ENCODE measurements around the gene DNAJB1.

Gene DNAJB1

DNA sequence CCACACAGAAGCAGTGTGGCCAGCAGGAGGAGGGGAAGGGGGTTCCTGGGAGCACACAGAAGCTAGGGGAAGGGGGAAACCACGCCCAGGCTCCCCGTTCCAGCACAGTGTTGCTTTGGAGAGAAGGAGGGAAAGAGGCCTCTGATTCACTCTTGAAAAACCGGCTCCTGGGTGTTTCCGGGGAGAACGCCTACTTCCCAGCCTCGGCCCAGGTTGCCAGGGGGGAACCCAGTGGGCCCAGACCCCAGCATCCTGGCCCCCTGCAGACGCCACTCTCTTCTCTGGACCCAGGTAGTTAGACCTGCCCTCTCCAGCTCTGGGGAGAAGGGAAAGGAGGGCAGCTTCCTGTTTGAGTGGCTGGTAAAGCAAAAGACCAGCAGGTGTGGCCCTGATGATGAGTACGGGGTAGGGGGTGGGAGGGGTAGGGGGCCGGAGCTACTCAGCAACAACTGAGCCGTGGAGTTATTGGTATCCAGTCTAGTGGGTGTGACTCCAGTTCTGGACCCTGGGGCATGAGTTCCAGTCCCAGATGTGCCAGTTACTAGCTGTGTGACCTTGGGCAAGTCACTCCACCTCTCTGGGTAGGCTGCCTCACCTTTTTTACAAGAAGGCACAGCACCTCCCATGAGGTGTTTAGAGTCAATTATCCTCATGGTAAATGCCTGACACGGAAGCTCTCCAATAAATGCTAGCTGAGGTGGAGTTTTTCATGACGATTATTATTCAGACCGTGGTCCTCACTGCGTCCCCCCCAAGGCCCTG, 23.1 kb downstream of the DNAJB1 start:
- DNase-seq: no peak

DNA sequence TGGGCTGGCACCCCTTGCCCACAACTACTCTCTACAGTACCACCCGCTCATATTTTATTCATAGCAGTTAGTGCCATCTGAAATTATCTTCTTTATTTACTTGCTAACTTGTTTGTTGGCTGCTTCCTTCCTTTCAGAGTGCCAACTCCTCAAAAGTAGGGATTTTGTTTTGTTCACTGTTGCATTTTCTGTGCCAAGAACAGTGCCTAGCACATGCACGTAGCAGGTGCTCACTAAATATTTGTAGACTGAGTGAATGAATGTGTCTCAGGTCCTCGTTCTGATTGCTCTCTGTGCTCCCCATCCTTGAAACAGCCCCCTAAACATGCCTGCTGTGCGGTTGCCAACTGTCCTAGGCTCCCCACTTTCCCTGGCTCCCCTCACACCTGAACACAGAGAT, 23.8 kb downstream of the DNAJB1 start:
- no peak for DNase-seq

DNA sequence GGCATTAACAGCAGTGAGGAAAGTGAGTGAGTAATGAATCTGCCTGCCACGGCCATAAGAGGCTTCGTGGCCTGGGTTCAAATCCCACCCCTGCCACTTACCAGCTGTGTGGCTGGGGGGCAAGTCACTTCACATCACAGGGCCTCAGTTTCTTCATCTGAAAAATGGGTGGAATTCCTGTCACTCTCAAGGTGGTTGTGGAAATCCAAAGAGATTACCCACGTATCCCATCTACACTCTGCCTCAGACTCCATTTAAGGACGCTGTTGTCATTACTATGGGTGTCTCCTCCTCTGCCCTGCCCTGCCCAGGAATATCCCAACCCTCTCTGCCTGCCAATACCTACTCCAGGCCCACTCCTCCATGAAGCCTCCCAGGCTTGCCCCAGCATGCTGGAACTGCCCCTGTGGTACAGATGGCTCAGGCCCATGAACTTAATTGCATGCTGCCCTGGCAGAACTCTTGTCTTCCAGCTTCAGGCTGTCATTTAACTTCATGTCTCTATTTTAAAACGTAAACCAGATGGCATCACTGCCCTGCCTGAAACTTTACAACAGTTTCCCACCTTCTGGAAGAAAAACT, 25.4 kb downstream of the DNAJB1 start:
- no peak for DNase-seq

DNA sequence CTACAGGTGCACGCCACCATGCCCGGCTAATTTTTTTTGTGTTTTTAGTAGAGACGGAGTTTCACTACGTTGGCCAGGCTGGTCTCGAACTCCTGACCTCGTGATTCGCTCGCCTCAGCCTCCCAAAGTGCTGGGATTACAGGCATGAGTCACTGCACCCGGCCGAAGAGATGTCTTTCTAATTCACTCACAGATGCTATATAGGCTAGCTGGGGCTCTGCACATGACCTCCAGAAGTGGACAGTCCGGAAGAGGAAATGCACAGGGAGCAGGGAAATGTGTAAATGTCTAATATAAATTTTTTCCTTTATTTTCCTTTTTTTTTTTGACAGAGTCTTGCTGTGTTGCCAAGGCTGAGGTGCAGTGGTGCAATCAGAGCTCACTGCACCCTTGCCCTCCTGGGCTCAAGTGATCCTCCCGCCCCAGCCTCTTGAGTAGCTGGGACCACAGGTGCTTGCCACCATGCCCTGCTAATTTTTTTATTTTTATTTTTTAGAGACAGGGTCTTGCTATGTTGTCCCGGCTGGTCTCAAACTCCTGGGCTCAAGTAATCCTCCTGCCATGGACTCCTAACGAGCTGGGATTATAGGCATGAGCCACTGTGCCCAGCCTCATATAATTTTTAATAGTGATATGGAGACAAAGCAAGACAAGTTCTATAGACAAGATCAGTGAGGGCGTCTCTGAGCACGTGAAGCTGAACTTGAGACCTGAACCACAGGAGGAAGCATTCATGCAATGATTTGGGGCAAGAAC, 30.6 kb downstream of the DNAJB1 start:
- no peak for DNase-seq

DNA sequence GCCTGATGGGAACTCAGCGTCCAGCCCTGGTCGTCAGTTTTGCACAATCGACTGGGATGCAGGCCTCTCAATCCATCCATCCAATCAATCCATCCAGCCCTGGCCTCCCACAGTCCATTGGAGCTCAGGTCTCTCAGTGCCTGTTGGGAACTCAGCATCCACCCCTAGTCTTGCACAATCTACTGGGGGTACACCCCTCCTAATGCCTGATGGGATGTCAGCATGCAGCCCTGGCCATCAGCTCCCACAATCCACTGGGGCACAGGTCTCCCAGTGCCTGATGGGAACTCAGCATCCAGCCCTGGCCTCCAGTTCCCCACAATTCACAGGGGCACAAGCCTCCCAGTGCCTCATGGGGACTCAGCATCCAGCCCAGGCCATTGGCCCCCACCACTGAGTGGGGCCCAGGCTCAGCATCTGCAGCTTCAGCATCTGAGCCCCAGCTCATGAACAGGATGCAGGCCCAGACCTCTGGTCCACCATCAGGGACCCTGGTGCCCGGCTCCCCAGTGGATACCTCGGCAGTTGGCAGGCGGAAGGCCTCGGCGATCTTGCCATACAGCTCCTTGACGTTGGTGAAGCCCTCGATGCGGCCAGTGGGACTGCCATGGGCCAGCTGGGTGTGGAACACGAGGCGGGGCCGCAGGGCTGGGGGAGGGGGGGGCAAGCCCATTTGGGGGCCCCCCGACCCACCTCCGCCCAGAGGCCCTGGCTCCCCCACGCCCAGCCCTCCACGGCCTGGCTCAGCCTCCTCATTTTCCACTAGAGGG, 35.8 kb downstream of the DNAJB1 start:
- DNase-seq: no peak

DNA sequence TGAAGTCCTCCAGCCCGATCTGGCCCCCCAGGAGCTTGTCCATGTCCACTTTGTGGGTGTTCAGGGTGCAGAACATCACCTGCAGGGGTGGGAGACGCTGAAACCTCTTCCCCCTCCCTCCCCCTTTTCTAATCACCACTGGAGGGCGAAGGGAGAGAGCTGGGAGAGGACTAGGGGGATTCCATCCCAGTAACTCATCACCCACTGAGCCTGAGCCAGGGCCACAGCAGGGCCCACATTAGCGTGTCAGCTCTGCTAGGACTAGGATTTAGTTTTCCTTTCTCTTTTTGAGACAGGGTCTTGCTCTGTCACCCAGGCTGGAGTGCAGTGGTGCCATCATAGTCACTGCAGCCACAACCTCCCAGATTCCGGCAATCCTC, 37.5 kb downstream of the DNAJB1 start:
- DNase-seq: no peak

DNA sequence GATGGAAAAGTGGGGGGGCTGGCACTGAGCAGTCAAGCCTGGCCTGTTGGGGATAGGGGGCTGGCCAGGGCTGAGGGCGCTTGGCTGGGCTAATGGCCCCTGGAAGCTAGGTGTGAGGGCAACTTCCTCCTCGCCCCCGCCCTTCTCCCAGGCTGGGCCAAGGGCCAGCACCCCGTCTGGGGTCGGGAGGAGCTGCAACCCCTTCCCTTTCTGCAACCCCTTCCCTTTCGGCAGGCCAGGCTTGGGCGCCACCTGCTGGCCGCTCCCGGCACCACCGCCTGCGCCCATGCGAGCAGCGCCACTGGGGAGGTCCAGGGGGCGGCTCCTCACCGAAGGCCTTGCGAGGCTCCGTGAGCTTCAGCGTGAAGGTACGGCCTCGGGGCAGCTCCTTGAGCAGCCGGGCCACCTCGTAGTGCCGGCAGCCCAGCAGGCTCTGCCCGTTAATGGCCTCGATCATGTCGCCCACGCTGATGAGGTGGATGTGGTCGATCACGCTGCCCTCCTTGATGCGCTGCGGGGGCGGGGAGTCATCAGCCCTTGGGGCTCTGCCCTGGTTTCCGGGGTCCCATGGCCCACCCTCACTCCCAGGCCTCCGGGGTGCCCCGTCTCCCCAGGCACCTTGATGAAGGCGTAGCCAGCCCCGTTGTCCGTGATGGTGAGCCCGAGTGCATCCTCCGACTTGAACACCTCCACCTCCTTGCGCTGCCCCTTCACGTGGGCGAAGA, 38.1 kb downstream of the DNAJB1 start:
- peak; percentile 79 for DNase-seq

DNA sequence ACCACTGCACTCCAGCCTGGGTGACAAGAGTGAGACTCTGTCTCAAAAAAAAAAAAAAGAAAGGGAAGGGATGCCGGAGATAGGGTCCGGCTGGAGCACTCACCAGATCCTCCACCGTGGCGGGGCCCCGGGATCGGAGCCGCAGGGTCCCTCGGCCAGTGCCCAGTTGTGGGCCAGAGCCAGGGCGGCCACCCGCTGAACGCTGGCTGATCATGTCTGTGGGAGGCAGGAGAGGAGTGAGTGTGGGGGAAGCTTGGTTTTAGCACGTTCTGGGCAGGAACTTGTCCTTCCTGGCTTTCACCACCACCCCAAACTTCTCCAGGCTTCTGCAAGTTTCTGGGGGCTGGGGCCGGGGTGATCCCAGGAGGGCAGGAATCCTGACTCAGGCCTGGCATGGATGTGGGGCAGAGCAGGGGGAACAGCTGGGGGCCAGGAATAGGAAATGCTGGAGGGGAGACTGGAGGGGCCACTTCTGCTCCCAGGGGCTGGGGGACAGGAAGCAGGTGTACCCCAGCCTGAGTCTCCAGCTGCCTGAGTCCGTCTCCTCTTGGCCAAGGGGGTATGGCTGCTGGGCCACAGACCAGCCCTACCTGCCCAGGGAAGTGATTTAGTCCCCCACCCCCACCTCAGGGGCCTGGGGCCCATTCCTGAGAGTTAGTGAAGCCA, 38.8 kb downstream of the DNAJB1 start:
- DNase-seq: no peak

DNA sequence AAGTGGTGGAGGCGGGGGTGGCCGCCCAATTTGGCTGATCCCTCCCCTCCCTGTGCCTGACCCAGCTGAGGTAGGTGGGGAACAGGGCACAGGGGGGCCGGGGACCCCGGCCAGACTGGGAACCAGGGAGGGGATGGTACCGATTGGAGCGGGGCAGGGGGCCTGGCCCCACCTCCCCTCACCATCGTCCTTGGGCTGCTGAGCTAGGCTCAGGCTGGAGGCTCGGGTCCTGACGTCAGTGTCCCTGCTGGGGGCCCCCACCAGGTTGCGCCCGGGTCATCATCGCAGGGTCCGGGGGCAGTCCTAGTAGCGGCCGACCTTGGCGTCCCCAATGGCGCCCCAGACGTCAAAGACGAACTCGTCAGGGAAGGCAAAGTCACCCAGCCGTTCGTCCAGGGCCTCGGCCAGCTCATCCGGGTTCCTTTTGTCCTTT, 40.1 kb downstream of the DNAJB1 start:
- no peak for DNase-seq

DNA sequence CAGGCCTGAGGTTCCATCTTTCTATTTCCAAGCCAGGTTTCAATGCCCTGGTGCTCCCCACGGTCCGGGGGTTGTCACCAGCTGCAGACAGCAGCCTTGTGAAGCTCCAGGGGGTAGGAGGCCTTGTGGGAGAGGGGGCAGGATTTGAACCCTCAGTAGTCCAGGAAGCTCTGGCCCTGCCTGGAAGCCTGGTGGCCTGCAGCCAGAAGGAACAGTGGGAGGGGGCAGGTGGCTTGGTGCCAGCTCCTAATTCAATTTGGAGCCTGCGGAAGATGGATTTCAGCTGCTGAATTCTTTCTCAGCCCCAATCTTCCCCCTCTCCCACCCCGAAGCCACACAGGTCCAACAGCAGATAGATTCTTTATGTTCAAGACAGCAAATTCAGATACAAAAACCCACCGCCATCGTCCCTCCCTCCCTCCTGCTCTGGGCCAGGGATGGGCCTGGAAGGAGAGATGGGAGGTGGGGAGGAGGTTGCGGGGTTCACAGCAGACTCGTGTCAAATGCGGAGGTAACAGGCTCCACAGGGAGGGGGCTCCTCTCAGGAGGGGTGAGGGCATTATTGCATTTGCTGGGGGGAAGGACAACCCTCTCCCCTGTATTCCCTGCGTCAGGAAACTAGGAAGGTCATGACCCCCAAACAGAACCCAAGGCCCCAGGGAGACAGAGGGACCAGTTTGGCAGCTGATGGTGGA, 40.6 kb downstream of the DNAJB1 start:
- DNase-seq: no peak

DNA sequence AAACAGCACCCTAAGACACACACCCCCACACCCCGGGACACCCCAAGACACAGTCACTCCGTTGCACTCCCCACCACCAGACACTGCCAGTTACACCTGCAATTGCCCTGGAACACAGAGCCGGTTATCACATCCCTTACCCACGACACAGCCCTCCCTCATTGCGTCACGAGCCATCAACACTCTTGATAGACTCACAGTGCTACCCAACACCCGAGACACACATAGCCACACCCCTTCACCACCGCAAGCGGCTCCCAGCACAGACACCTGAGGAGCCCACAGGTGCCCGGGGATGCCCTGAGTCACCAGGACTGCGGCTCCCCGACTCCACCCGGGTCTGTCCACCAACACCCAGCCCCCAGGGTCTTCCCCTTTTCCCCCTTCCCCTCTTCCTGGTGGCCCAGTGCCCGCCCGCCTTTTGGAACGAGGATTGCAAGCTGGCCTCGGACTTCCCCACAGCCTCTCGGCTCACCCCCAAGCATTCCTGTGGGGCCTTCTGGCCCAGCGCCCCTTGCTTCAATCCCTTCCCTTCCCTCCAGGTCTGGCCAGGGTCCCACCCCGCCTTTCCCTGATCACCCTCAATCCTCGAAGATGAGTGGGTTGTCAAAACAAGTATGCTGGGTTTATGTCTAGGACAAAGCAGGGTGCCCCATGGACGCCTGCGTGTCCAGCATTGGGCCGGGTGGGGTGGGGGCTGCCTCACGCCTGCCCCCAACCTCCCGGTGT, 41.4 kb downstream of the DNAJB1 start:
- no peak for DNase-seq

DNA sequence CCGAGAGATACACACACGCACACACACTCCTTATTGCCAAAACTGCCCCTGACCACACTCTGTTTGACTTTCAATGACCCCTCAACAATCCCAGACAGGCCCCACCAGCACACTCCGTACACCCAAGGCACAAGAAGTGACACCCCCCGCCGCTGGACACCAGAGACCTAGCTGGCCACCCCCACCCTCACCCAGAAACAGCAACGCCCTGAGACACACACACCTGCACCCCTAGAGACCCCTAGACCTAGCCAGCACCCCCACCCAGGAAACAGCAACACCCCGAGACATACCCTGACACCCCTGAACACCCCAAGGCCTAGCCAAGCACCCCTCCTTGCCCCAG, 41.9 kb downstream of the DNAJB1 start:
- DNase-seq: no peak

DNA sequence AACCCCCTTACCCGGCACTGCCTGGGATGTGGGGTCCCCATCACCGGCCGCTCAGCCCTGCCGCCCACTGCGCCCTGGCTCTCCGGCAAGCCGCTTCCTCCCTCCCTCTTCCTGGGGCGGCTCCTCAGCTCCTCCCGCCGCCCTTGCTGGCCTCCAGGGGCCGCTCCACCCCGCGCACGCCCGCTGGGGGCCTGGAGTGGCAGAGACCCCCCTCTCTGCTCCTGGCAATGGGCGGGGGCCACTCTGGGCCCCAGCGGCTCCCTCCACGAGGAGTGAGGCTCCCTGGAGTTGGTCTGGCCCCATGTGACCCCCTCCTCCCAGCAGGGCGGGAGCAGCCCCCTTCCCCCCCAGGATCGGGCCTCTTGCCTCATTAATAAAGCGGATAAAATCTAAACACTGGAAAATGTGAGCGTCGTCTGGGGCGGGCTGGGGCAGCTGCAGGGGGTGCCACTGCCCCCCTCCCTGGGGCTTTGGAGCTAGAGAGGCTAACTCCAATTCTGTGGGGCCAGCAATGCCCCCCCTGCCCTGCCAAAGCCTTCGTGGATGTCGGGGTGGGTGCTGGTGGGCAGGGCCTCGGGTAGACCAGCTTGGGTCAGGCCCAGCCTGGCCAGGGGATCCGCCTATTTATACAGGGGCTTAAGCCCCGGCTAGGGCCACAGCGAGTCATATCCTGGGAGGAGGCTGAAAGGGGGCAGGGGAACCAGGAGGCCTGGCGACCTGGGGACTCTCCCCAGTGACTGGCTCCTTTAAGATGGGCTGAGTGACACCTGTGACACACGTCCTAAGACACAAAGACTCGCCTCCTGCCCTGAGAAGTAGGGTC, 42.7 kb downstream of the DNAJB1 start, which contains the start of gene PTGER1:
TSS of gene PTGER1 (minus strand) at position 104 of the 823 bp plus-strand sequence. CDS start 1,034 bp downstream, outside the sequence.
- no peak for DNase-seq

DNA sequence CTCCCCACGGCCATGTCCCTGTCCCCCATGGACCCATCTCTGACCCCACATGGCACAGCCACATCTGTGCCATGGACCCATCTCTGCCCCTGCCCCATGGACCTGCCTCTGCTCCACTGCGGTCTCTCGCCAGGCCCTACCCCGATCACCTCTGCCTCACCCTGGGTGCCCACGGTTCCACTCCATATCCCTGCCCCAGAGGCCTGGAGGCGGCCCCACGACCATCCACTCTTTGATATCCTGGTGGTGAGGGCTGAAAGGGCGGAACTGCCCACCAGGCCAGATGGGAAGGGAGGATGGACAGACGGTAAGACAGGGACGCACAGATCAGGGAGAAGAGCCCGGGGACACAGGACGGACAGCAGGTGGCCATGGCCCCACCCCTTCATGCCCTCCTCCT, 43.4 kb downstream of the DNAJB1 start:
- DNase-seq: no peak

DNA sequence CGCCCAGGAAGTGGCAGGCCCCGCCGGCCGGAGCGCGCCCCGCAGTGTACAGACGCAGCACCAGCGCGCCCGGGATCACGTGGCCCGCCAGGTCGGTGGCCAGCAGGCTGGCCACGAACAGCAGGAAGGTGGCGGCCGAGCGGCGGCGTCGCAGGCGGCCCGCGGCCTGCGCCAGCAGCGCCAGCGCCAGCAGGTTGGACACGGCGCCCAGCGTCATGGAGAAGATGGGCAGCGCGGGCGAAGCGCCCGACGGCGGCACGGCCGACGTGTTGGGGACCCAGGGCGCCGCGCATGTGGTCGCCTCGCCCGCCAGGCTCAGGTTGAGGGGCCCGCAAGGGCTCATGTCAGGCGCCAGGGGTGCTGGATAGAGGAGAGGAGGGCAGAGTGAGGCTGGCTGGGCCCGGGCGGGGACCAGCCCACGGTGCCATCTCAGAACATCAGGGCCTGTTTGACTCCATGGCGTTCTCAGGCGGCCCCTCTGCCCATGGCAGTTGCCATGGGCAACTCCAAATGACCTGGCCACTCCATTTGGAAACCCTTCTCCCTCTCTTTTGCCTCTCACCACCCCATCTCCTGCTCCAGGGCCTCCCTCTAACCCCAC, 44.1 kb downstream of the DNAJB1 start:
- no peak for DNase-seq

DNA sequence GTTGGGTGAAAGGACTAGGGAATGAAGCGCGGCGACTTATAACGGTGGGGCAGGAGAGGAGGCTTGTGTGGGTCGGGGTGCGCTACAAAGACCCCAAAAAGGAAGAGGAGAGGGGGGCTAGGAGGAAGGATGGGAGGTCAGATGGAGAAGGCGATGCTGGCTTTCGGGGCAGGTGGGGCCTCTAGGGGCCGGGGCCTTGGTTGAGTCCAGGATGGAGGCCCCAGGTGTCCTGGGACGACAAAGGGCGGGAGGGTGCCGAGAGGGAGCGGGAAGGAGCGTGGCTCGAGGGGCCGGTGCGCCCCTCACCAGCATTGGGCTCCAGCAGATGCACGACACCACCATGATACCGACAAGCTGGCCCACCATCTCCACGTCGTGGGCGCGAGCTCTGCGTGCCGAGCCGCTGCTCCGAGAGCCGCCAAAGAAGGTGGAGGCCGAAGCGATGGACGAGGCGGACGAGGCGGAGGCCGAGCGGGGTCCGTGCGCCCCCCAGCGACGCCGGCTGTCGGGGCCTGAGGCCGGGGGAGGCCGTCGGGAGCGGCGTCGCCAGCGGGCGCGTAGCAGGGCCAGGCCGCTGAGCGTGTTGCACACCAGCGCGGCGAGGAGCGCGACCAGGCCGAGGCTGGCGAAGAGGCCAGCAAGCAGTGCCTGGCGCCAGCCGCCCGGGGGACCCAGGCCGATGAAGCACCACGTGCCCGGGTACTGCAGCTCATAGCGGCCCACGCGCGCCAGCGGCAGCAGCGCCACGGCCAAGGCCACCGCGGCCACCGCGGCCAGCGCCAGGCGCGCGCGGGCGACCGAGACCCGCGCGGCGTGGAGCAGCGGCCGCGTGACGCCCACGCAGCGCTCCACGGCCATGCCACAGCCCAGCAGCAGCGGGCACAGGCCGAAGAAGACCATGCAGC, 44.9 kb downstream of the DNAJB1 start:
- DNase-seq: no peak

DNA sequence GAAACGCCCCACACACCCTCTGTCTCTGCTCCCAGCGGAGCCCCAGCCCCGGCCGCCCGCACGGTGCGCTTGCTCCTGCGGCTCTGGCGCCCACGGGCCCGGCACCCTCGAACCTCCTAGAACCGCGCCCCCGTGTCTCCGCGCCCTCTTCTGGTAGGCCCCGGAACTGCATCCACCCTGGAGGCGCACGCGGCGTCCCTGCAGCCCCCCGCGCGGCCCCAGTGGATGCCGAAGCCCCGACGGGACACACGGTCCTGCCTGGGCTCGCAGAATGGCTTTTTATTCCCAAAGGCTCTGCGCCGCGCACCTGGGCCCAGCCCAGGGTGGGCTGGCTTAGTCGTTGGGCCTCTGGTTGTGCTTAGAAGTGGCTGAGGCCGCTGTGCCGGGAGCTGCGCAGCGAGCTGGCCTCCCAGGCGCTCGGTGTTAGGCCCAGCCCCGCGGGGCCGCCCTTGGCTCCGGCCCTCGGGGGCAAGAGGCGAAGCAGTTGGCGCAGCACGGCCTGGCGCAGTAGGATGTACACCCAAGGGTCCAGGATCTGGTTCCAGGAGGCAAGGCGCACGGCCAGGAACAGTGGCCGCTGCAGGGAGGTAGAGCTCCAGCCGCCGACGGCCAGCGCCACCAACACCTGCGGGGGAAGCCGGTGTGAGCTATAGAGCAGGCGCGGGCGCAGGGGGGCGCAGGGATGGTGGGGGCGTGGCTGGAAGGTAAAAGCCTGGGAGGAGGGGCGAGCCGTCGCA, 45.8 kb downstream of the DNAJB1 start:
- DNase-seq: peak; percentile 89

Measured in activated CD4-positive, CD25-positive, alpha-beta regulatory T cell treated with anti-CD3 and anti-CD28 coated beads, Interleukin-2, amount 50 U/mL, for 72 hours (primary cell).